Measurements from ENCODE around the gene EIF3D. TPM values are rescaled to one million over a fixed set of nuclear protein-coding genes. Genes with fewer than 3 reads are reported as not detected.

Gene EIF3D
- total and polyA plus RNA-seq, 2 experiments from 2014 or later = 148 to 381 TPM

GRCh38 chr22:36563444-36563843 lies 34.5 kb upstream of the EIF3D start:
- no peak overlapping the region for H3K4me3 Mint-ChIP-seq
- H3K9me2 ChIP-seq (ENCODE audit: insufficient read depth) = no peaks in the 10 kb centered on the region
- H3K9me3 Mint-ChIP-seq = no peaks in the 10 kb centered on the region
- no peaks in the 10 kb centered on the region for H4K20me1 ChIP-seq (replicated peaks; ENCODE audit: insufficient read depth)
- peak overlapping the region; percentile 45; the same call in 1 of the 2 replicates for H3K4me2 ChIP-seq
- H3K27me3 Mint-ChIP-seq (ENCODE audit: insufficient read depth, low read depth, poor library complexity) = peaks cover 19% of the 10 kb centered on the region
- H3K27ac Mint-ChIP-seq = 0 out of 2 replicates have a peak overlapping the region, but pooled peaks have one; percentile 76
- no peaks in the 10 kb centered on the region for H3K27me3 ChIP-seq (ENCODE audit: insufficient read depth)
- ATAC-seq = peak; percentile 51
- H2AFZ ChIP-seq = peak overlapping the region; percentile 72; the same call in 1 of the 2 replicates
- H3K4me3 ChIP-seq = no peak overlapping the region
- no peaks in the 10 kb centered on the region; the same call in 1 of the 2 replicates for H3K36me3 ChIP-seq (ENCODE audit: insufficient read depth)
- H3K27ac ChIP-seq (ENCODE audit: low read depth) = no peak overlapping the region
- no peaks in the 10 kb centered on the region for H3K79me2 ChIP-seq (replicated peaks; ENCODE audit: insufficient read depth)
- no peaks in the 10 kb centered on the region; the same call in 1 of the 2 replicates for H3F3A ChIP-seq (replicated peaks; ENCODE audit: low read depth)
- peaks cover 36% of the 10 kb centered on the region for H3K4me1 Mint-ChIP-seq
- H3K36me3 Mint-ChIP-seq (ENCODE audit: low read depth) = no peaks in the 10 kb centered on the region
- DNase-seq (ENCODE audit: low spot score) = no peak
- peaks cover 32% of the 10 kb centered on the region for H3K4me1 ChIP-seq (ENCODE audit: insufficient read depth)
- TF ChIP-seq ZNF462 (CRISPR knock-in tag; IDR thresholded peaks at IDR 0.05) (no peak), ZNF331 (CRISPR knock-in tag; IDR thresholded peaks at IDR 0.05; ENCODE audit: low read depth) (no peak), NANOG (IDR thresholded peaks at IDR 0.05; ENCODE audit: borderline replicate concordance) (no peak), CTCF (conservative IDR thresholded peaks at IDR 0.05; ENCODE audit: low read depth in 2 of 2) (no peak), CREB1 (CRISPR knock-in tag; IDR thresholded peaks at IDR 0.05; ENCODE audit: low read depth) (no peak), ZNF114 (CRISPR knock-in tag; IDR thresholded peaks at IDR 0.05) (no peak), STAT1 (IDR thresholded peaks at IDR 0.05; ENCODE audit: unreplicated experiment) (no peak), ETS1 (IDR thresholded peaks at IDR 0.05) (no peak), EZH2 (IDR thresholded peaks at IDR 0.05; ENCODE audit: low read depth, unreplicated experiment) (no peak), EZH2phosphoT487 (IDR thresholded peaks at IDR 0.05; ENCODE audit: unreplicated experiment) (no peak)

Data from GM23338 (cell line).